HG03196 (cell line): Measurements from ENCODE around the gene OR7A5.
"Not testable (repeated sequence)": the region's sequence is repeated elsewhere in the genome, so short reads cannot be mapped to it uniquely, and the experiment has no call there.

Source experiments
- ATAC-seq: cut with Tn5 transposase; IDR thresholded peaks from one replicate; pipeline ENCODE4 v1.9.1; 2021; ENCODE audit not compliant: unreplicated experiment

Gene OR7A5

DNA sequence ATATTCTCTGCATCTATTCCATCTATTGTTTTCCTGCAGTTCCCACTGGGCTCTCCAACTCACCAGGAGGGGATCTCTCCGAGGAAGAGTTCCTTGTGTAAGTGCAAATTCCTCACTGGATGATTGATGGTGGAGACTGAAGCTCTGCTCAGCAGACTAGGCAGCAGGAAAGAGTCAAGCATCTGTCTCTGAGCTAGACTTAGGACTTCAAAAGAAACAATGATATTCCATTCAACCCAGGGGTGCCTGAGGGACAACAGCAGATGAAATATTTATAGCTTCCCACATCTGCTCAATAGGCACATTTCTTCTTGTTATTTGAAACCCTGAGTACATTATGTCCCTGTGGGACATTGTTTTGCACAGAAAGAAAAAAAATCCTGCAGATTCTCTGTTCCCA lies at the start of gene OR7A5, which contains the start of gene OR7C1:
Gene OR7A5, minus strand, starts transcription at position 175 of the 400 bp plus-strand sequence. CDS start 6,944 bp downstream, outside the sequence.
Gene OR7C1, minus strand, starts transcription at position 175 of the 400 bp plus-strand sequence. CDS start 35,049 bp downstream, outside the sequence.
- ATAC-seq = no peak

DNA sequence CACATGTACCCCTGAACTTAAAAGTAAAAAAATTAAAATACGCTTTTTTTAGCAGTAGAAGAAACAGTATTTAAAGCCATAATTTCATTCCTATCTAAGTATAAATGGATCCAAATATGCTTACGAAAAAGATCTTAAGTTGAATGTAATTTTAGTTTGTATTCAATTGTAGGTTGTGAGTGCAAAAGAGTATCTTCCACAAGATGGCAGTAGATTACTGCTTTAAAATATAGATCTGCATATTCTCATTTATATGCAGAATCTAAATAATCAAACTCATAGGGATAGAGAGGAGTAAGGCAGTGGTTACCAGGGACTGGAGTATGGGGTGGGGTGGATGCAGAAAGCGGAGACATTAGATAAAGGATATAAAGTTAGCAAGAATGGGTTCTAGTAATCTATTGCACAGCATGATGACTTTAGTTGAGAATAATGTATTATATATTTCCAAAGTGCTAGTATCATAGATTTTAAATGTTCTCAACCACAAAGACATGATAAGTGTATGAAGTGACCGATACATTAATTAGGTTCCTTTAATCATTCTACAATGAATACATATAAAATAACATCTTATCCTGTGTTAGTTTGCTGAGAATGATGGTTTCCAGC lies 36.7 kb upstream of the OR7A5 start:
- ATAC-seq = no peak

DNA sequence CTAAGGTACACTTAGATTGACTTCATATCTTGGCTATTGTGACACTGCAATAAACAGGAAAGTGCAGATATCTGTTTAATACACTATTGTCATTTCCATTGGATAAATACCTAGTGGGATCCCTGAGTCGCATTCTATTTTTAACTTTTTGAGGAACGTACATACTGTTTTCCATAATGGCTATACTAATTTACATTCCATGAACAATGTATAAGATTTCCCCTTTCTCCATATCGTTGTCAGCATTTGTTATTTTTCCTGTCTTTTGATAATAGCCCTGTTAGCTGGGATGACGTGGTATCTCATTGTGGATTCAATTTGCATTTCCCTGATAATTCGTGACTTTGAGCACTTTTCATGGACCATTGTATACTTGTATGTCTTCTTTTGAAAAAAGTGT lies 33.5 kb upstream of the OR7A5 start:
- ATAC-seq = no peak

DNA sequence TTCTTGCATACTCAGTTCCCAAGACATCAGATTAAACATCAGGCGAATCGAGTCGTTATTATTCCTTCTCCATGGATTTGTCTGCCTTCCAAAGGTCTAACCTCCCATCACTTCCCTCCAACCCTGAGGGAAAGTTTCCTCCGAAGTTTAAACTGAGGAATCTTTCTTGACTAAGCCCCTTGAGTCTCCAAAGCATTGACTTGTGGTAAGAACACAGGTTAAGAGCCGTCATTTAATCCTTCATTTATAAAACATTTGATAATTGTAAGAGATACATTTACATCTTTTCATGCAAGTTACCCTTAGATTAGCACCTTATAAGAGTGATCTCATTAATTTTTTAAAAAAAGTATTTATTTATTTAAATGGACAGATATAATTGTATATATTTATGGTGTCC lies 13.8 kb upstream of the OR7A5 start, which contains the start of gene OR7A10:
Gene OR7A10, minus strand, starts transcription at position 101 of the 400 bp plus-strand sequence. CDS start 7,045 bp downstream, outside the sequence.
- ATAC-seq = no peak

DNA sequence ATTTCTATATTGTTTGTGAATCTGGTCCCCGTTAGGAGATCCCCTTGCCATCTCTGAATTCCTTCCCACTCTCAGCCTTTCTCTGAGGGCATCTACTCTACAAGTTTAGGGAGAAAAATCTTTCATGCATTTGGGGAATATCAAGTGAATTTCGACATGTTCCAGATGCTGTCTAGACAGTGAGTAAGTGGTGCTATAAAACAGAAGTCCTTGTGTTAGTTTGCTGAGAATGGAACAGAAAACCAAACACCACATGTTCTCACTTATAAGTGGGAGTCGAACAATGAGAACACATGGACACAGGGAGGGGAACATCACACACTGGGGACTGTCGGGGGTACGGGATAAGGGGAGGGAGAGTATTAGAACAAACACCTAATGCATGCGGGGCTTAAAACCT lies 8.6 kb upstream of the OR7A5 start:
- ATAC-seq = no peak

DNA sequence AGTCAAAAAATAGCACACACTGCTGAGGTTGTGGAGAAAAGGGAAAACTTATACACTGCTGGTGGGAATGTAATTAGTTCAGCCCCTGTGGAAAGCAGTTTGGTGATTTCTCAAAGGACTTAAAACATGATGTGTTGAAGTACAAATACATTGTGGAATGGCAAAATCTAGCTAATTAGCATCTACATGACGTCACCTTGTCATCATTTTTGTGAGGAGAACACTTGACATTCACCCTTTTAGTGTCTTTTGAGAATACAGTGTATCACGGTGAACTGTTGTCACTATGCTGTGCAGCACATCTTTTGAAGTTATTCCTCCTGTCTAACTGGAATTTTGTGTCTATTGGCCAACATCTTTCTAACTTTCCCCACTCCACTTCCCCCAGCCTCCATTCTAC lies 8.2 kb upstream of the OR7A5 start:
- no peak for ATAC-seq

DNA sequence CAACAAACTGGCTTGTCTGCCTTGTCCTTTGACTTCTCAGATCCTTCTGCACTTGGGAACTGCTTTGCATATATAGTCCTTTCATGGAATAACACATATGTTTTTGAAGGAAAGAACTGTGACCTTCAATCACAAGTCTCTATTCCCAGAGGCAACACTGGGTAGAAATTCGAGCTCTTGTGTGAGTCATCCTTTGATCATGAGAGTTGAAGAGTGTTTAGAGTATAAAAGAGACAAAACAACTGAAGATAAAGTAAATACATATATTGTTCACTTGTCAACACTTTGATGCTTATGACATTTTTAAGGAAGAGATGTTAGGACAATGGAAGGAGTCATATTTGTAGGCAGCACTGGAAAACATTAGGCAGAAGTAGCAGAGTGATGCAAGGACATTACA lies 5.2 kb upstream of the OR7A5 start:
- no peak for ATAC-seq

DNA sequence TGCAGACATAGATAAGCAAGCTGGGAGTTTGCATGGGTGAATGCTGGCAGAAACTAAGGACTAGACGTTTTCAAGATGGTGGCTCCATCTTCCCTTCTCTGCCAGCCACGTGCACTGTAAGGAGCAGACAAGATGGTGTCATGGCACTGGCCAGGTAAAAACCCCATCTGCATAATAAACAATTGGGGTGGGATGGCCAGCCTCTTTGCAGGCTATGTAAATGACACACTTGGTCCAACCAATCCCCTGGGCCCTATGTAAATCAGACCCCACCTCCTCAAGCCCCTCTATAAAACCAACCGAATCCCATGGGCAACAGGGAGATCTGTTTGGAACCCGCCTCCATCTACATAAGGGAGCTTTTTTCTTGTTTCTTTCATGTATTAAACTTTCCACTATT lies 2.4 kb upstream of the OR7A5 start:
- ATAC-seq = no peak

DNA sequence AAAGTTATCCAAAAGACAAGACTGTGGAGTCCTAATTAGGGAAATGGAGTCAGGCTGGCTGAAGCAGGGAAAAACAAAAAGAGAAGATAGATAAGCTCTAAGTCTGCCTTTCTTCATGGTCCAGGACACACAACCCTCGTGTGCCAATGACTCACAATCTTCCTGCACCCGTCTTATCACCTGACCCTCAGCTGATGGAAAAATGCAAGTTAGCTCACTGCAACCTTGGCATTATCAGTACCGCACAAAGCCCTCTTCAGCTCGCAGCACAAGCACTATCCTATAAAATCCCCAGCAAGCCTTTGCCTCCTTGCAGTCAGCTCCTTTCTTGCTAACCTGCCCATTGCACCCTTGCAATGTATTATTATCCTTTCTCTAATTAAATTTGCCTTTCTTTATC lies 4.3 kb downstream of the OR7A5 start:
- ATAC-seq = no peak

DNA sequence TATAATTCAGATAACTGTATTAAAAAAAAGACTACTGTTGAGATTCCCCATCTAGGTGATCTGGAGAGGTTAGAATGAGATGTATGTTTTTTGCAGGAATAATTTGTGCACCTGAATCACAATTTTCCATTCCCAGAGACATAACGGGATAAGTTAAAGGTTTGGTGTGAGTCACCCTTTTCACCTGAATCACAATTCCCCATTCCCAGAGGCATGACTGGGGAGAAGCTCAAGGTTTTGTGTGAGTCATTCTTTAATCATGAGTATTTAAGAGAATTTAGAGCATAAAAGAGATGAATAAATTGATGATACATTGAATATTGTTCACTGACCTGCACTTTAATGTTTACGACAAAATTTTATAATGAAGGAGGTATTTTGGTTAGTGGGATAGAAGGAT lies 9.0 kb downstream of the OR7A5 start:
- ATAC-seq = no peak

DNA sequence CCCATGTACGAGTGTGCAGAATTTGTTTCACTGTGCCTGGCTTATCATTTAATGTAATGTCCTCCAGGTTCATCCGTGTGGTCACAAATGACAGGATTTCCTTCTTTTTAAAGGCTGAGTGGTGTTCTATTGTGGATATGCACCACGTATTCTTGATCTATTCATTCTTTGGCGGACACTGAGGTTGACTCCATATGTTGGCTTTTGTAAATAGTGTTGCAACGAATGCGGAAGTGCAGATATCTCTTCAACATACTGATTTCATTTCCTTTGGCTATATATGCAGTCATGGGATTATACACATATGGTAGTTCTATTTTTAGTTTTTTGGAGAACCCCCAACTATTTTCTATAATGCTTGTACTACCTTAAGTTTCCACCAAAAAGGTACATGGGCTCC lies 13.0 kb downstream of the OR7A5 start:
- ATAC-seq = no peak

DNA sequence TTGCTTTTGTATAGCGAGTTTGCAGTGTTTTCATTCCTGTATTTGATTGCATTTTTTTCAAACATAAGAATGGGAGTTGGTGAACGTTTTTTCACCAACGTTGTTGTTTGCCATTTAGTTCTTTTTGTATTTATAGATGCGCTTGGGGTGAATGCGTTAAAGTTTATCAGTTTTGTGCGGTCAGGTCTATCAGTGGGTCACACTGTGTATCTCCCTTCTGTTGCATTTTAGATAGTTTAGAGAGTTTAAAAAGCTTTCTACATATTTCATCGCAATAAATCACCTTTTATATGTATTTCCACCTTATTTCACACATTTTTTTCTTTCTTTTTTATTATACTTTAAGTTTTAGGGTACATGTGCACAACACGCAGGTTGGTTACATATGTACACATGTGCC lies 16.4 kb downstream of the OR7A5 start:
- no peak for ATAC-seq

DNA sequence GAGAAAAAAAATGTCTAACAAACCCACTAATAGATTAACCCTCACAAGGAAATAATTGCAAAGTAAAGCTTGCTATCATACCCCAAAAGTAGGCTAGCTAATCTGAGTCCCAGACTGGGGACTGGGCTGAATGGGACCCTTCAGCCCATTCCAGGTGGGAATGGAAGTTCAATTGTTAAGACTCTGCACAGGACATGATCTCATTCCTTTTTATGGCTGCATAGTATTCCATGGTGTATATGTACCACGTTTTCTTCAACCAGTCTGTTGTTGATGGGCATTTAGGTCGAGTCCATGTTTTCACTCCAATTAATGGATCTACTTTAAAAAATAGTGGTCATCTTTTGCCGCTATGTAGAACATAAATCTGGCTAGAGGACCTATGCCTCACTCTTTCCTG lies 17.9 kb downstream of the OR7A5 start:
- no peak for ATAC-seq

DNA sequence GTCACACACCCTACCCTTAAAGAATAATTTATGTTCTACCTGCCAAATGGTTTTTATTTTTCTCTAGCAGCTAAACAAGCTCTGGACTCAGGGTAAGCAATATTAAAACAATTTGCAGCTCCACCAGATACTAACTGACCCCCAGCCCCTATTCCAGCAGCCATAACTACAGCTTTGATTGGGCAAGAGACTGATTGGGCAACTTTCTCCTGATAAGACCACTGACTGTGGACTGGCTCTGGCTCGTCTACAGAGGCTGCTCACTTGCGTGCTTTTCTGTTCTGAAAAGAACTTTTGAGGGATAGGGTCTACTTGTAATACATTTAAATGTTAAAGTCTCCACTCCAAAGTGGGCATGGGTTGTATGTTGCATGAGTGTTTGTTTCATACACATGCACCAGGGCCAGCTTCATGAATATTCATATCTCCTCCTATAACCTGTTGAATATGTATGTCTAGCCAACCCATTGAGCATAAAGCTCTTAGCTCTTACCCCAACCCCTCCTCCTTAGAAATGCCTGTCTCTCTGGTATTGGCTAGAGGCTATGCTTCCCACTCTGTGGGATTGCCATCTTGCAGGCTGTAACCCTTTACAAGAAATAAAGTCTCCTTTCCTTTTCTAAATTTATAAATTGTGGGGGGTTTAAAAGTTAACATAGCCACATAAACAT lies 19.9 kb downstream of the OR7A5 start:
- no peak for ATAC-seq

DNA sequence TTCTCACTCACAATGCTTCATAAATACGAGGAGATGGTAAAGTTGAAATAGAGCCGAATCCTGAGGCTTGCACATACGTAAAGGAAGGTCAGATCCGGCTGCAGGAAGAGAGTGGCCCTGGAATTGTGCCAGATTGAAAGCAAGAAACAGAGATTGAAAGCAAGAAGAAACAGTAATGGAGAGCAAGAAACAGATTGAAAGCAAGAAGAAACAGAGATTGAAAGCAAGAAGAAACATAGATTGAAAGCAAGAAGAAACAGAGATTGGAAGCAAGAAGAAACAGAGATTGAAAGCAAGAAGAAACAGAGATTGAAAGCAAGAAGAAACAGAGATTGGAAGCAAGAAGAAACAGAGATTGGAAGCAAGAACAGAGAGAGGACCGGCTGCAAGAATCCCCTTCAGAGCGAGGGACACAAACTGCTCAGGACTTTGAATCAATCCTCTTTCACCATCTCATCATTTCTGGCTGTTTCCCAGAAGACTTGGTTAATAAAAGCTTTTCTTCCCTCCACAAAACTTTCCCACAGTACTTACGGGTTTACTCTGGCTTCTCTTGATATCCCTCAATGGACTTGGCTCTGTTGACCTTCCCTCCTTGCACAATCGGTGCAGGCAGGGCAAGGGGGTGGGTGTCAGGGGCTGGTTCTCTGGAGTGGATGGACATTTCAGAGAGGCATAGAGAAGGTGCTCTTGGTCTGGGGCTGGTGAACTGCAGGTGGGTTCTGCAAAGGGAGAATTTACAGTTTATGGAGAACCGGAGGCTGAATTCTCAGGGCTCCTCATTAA lies 25.5 kb downstream of the OR7A5 start:
- no peak for ATAC-seq

DNA sequence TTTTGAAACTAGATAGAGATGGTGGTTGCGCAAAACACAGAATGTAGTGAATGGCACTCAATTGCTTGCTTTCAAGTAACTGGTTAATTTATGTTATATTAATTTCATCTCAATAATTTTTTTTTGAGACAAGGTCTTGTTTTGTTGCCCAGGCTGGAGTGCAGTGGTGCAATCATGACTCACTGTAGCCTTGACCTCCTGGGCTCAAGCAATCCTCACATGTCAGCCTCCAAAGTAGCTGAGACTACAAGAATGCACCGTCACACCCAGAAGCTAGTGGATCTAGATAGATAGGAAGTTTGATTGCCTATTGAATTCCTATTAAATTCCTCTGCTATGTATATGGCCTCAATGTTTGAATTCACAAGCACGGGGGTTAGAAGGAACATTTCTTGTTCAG lies 30.2 kb downstream of the OR7A5 start:
- no peak for ATAC-seq

DNA sequence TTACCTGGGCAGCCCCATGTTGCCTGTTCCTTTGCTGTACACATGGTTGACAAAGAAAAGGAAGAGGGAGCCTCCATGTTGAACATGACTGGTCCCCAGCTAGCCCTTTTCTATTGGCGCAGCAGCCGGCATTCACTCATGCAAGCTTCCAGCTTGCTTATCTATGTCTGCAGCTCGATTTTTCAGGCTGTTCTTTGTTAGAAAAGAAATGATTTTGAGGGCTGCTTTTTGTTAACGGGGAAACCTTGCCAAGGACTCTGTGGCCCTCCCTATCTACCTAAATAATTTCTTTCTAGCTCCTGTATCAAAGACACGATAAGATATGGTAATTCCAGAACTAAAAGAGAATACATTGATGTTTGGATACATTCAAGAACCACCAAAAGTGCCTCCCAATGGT lies 36.2 kb downstream of the OR7A5 start:
- ATAC-seq = no peak

DNA sequence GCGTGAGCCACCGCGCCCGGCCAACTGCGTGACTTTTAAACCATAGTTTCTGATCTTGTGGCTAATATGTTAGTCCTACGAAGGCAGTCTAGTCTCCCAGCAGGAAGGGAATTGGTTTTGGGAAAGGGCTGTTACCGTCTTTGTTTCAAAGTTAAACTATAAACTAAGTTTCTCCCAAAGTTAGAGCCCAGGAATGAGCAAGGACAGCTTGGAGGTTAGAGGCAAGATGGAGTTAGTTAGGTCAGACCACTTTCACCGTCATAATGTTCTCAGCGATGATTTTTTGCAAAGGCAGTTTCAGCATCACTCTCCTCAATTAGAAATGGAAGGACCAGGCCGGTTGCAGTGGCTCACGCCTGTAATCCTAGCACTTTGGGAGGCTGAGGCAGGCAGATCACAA lies 39.0 kb downstream of the OR7A5 start:
- no peak for ATAC-seq

DNA sequence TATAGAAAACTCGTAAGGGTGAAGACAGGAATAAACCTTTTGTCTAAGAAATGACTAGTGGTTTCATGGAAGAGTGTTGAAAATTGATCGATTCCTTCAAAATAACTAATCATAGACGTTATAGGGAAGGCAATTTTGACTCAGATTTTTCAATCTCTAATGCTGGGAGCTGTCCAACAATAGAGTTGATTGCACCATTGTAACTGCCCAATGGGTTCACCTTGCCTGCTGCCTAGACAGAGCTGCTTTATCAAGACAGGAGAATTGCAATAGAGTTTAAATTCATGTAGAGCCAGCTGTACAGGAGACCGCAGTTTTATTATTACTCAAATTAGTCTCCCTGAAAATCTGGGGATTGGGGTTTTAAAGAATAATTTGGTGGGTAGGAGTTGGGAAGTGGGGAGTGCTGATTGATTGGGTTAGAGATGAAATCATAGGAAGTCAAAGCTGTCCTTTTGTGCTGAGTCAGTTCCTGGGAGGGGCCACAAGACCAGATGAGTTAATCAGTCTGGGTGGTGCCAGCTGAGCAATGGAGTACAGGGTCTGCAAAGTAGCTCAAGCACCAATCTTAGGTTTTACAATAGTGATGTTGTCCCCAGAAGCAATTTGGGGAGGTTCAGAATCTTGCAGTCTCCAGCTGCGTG lies 39.8 kb downstream of the OR7A5 start:
- no peak for ATAC-seq

DNA sequence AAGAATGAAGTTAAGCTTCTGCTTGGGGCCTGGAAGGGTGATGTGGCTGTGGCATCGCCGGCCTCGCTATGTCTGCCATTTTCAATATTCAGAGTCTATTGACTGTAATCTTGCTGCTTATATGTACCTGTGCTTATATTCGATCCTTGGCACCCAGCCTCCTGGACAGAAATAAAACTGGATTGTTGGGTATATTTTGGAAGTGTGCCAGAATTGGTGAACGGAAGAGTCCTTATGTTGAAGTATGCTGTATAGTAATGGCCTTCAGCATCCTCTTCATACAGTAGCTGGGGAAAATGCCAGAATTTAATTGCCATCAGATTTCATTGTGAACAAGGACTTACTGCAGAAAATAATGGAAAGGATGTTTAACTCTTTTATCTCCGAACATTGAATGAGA lies 42.7 kb downstream of the OR7A5 start:
- not testable (repeated sequence) for ATAC-seq

DNA sequence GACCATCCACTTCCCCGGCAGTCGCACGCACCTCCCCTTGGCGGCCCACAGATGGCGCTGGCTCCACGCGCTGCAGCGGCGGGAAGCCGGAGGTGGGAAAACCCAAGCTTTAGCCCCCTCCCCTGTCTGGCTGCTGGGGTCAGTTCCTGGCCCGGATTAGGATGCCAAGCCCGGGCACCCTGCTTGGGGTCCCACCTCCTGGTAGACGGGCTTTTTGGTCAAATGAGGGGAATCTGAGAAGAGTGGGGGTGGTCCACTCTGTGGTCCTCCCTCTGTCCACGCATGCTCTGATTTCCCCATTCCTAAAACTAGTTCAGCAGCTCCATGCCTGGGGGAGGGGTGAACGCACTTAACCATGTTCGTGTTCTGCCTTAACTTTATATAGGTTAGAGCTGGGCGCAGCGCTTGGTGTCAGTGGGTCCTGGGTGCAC lies 48.5 kb downstream of the OR7A5 start:
- no peak for ATAC-seq
